ENCODE data around the gene SIX2. TPM values are rescaled to one million over a fixed set of nuclear protein-coding genes. Genes with fewer than 3 reads are reported as not detected.

Gene SIX2
- total and polyA plus RNA-seq, 2 donors from 2014 or later, result 0.28 to 0.62 TPM

DNA sequence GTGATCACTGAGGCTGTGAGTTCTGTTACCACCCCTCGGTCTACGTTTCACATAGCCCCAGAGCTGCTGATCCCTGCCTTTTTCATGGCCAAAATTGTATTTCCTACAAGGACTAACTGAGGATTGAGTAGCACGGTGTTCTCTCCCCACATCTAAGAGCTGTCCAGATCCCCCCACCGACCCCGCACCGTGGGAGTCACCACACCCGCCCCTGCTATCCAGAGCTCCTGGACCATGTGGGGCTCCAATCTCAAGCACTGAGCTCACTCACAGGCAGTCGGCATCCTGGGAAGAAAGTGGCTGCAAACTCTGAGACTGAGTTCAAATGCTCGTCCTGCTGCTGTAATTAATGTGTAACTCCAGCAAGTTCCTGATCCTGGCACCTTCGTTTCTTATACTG is 9.7 kb downstream of the SIX2 start:
- FAIRE-seq (no peak), DNase-seq (no peak)
- Histone ChIP-seq H3K4me1 (ENCODE audit: control insufficient read depth in 2 of 3, insufficient read depth in 2 of 3, low read depth in 1 of 3, low read length in 3 of 3) (peaks cover 0 to 10% (median 0%) of the 10 kb centered on the region in 3 donors), H3K27me3 (ENCODE audit: control insufficient read depth, insufficient read depth, low read length) (peaks cover 47% of the 10 kb centered on the region), H3K9ac (ENCODE audit: low read length in 3 of 3) (no peak overlapping the region), H3K4me3 (ENCODE audit: low read length in 3 of 3) (no peak overlapping the region), H3K27ac (ENCODE audit: low read depth in 2 of 2, low read length in 2 of 2) (no peak overlapping the region), H3K36me3 (ENCODE audit: control insufficient read depth in 2 of 3, insufficient read depth in 3 of 3, low read length in 3 of 3) (no peaks in the 10 kb centered on the region), H3K9me3 (ENCODE audit: control insufficient read depth in 2 of 3, insufficient read depth in 1 of 3, low read length in 3 of 3) (no peaks in the 10 kb centered on the region)
- intact Hi-C loops (cut with DNase I), result no loop called here
- TF ChIP-seq CTCF (IDR thresholded peaks at IDR 0.05; ENCODE audit: borderline replicate concordance, extremely low read depth, insufficient read depth), result no peak

- Histone ChIP-seq H3K9ac (ENCODE audit: low read length in 3 of 3) (no peak overlapping the region), H3K27ac (ENCODE audit: low read depth in 2 of 2, low read length in 2 of 2) (no peak overlapping the region), H3K27me3 (ENCODE audit: control insufficient read depth, insufficient read depth, low read length) (peaks cover 37% of the 10 kb centered on the region), H3K9me3 (ENCODE audit: control insufficient read depth in 2 of 3, insufficient read depth in 1 of 3, low read length in 3 of 3) (no peaks in the 10 kb centered on the region), H3K4me3 (ENCODE audit: low read length in 3 of 3) (no peak overlapping the region), H3K36me3 (ENCODE audit: control insufficient read depth in 2 of 3, insufficient read depth in 3 of 3, low read length in 3 of 3) (no peaks in the 10 kb centered on the region), H3K4me1 (ENCODE audit: control insufficient read depth in 2 of 3, insufficient read depth in 2 of 3, low read depth in 1 of 3, low read length in 3 of 3) (peaks cover 0 to 5% (median 0%) of the 10 kb centered on the region in 3 donors)
- intact Hi-C loops (cut with DNase I), result no loop called here
- TF ChIP-seq CTCF (IDR thresholded peaks at IDR 0.05; ENCODE audit: borderline replicate concordance, extremely low read depth, insufficient read depth), result no peak
- FAIRE-seq (no peak), DNase-seq (no peak)
Observed at GRCh38 chr2:44997963-44998362, 11.3 kb downstream of the SIX2 start.

DNA sequence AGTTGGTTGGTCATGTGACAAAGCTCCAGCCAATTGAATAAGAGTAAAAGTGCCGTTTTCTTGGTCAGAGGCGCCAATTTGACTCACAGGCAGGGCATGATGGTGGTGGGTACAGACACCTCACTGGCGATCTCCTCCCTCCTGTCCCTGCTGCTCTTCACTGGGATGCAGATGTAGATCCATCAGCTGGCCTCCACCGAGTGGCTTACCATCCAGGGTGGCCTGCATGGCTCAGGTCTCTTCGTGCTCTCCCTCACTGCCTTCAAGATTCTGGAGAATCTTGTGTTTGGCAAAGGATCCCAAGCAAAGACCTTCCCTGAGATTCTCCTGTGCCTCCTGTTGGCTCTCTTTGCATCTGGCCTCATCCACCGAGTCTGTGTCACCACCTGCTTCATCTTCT is 12.9 kb downstream of the SIX2 start:
- DNase-seq (no peak), FAIRE-seq (no peak)
- H3K4me1 ChIP-seq (ENCODE audit: control insufficient read depth in 2 of 3, insufficient read depth in 2 of 3, low read depth in 1 of 3, low read length in 3 of 3), result peaks cover 0 to 5% (median 0%) of the 10 kb centered on the region in 3 donors
- peaks cover 0 to 4% (median 0%) of the 10 kb centered on the region in 3 donors for H3K9me3 ChIP-seq (ENCODE audit: control insufficient read depth in 2 of 3, insufficient read depth in 1 of 3, low read length in 3 of 3)
- H3K27me3 ChIP-seq (ENCODE audit: control insufficient read depth, insufficient read depth, low read length), result peaks cover 23% of the 10 kb centered on the region
- H3K27ac ChIP-seq (ENCODE audit: low read depth in 2 of 2, low read length in 2 of 2), result no peak overlapping the region
- no peak overlapping the region for H3K4me3 ChIP-seq (ENCODE audit: low read length in 3 of 3)
- no peak overlapping the region for H3K9ac ChIP-seq (ENCODE audit: low read length in 3 of 3)
- TF ChIP-seq CTCF (IDR thresholded peaks at IDR 0.05; ENCODE audit: borderline replicate concordance, extremely low read depth, insufficient read depth), result no peak
- H3K36me3 ChIP-seq (ENCODE audit: control insufficient read depth in 2 of 3, insufficient read depth in 3 of 3, low read length in 3 of 3), result no peaks in the 10 kb centered on the region
- intact Hi-C loops (cut with DNase I), result no loop called here

- FAIRE-seq, result no peak
Observed at GRCh38 chr2:44994377-44994776, 14.9 kb downstream of the SIX2 start.

More at GRCh38 chr2:44994377-44994776, 14.9 kb downstream of the SIX2 start:
- Histone ChIP-seq H3K9ac (ENCODE audit: low read length in 3 of 3) (no peak overlapping the region), H3K4me3 (ENCODE audit: low read length in 3 of 3) (no peak overlapping the region), H3K27ac (ENCODE audit: low read depth in 2 of 2, low read length in 2 of 2) (no peak overlapping the region), H3K9me3 (ENCODE audit: control insufficient read depth in 2 of 3, insufficient read depth in 1 of 3, low read length in 3 of 3) (peaks cover 0 to 4% (median 0%) of the 10 kb centered on the region in 3 donors), H3K36me3 (ENCODE audit: control insufficient read depth in 2 of 3, insufficient read depth in 3 of 3, low read length in 3 of 3) (no peaks in the 10 kb centered on the region), H3K4me1 (ENCODE audit: control insufficient read depth in 2 of 3, insufficient read depth in 2 of 3, low read depth in 1 of 3, low read length in 3 of 3) (no peaks in the 10 kb centered on the region), H3K27me3 (ENCODE audit: control insufficient read depth, insufficient read depth, low read length) (peaks cover 6% of the 10 kb centered on the region)
- intact Hi-C loops (cut with DNase I), result no loop called here
- TF ChIP-seq CTCF (IDR thresholded peaks at IDR 0.05; ENCODE audit: borderline replicate concordance, extremely low read depth, insufficient read depth), result no peak
- no peak for DNase-seq
